Endothelial cell of umbilical vein (primary cell): Measurements from ENCODE around the gene ZNF280C. TPM values are rescaled to one million over a fixed set of nuclear protein-coding genes. Genes with fewer than 3 reads are reported as not detected.
A peak's percentile ranks its signal among the peaks of the same experiment; 100 is the strongest.

Experiments used
- BruUV-seq: library from RNA; stranded (reverse); fragments of 400-500 nt; replicated peaks from 2 replicates; lab custom pipeline; 2021; lab: Mats Ljungman, UMichigan
- CTCF ChIA-PET: fragments of 300-600, 350-600 bp; sonication (Branson Sonifier 250); formaldehyde crosslinking; loops from one replicate; lab custom pipeline; 2021; ENCODE audit warnings: antibody characterized with exemption, inconsistent platforms; lab: Charles Lee
- POLR2A ChIA-PET: fragments of 300-600, 350-600 bp; sonication (Branson Sonifier 250); formaldehyde crosslinking; loops from one replicate; lab custom pipeline; 2021; ENCODE audit warnings: antibody characterized with exemption, inconsistent platforms; lab: Charles Lee
- DNase-seq: peaks from one replicate; pipeline ENCODE4 v3.0.0-alpha.2; 2011; ENCODE audit warnings: low read depth, low spot score
- FAIRE-seq: peaks from 2 replicates; lab custom pipeline; 2011; peaks lifted over from hg19 to GRCh38; lab: Jason Lieb, UNC
- H2AFZ ChIP-seq: 2 replicates; pipeline ENCODE4 v1.6.0; 2012; ENCODE audit warnings: low read depth, low read length, control low read depth, inconsistent platforms
- H3K27ac ChIP-seq: 2 replicates; pipeline ENCODE4 v1.5.1; 2011; ENCODE audit warnings: low read depth, mild to moderate bottlenecking, control low read depth, low read length, moderate library complexity; ENCODE audit not compliant: insufficient read depth
- H3K27me3 ChIP-seq, 2 experiments: 2 replicates each; pipeline versions ENCODE4 v1.6.0 to v1.6.1; 2011; ENCODE audit warnings: low read length in 2 of 2, mixed read lengths in 1 of 2; ENCODE audit not compliant: control insufficient read depth in 2 of 2, insufficient read depth in 2 of 2
- H3K36me3 ChIP-seq, 2 experiments: 2 replicates in 1 of 2; 3 replicates in 1 of 2; pipeline ENCODE4 v1.5.1; 2011; ENCODE audit warnings: low read length in 2 of 2, mild to moderate bottlenecking in 1 of 2, moderate library complexity in 1 of 2; ENCODE audit not compliant: control insufficient read depth in 2 of 2, insufficient read depth in 2 of 2; ENCODE audit errors: extremely low read depth in 1 of 2
- H3K4me1 ChIP-seq: 3 replicates; pipeline ENCODE4 v1.5.1; 2011; ENCODE audit warnings: mild to moderate bottlenecking, low read length; ENCODE audit not compliant: control insufficient read depth, insufficient read depth; ENCODE audit errors: extremely low read depth
- H3K4me2 ChIP-seq: 2 replicates; pipeline ENCODE4 v1.6.1; 2011; ENCODE audit warnings: low read length, control low read depth, mixed read lengths; ENCODE audit not compliant: insufficient read depth
- H3K4me3 ChIP-seq, 3 experiments: fragments of 200-600 bp in 1 of 3; sonication (generic), shearing (Covaris generic) in 1 of 3; replicated peaks in 1 of 3; 2 replicates each; pipeline ENCODE4 v1.5.1; 2011 to 2016; ENCODE audit warnings: control low read depth in 3 of 3, low read length in 3 of 3, mild to moderate bottlenecking in 2 of 3, inconsistent platforms in 1 of 3, low read depth in 1 of 3, moderate library complexity in 1 of 3; ENCODE audit not compliant: insufficient read depth in 1 of 3
- H3K79me2 ChIP-seq: 2 replicates; pipeline ENCODE4 v1.6.0; 2012; ENCODE audit warnings: low read length, inconsistent platforms; ENCODE audit not compliant: control insufficient read depth, insufficient read depth
- H3K9ac ChIP-seq: replicated peaks from 2 replicates; pipeline ENCODE3; 2011; ENCODE audit warnings: low read length, control low read depth; ENCODE audit not compliant: insufficient read depth; ENCODE audit errors: extremely low read depth
- H3K9me1 ChIP-seq: replicated peaks from 3 replicates; pipeline ENCODE4 v1.6.0; 2011; ENCODE audit warnings: mild to moderate bottlenecking, low read length; ENCODE audit not compliant: control insufficient read depth, insufficient read depth; ENCODE audit errors: extremely low read depth
- H3K9me3 ChIP-seq: replicated peaks from 2 replicates; pipeline ENCODE4 v1.5.1; 2012; ENCODE audit warnings: low read length, inconsistent platforms; ENCODE audit not compliant: control insufficient read depth, insufficient read depth
- H4K20me1 ChIP-seq: replicated peaks from 2 replicates; pipeline ENCODE3; 2011; ENCODE audit warnings: mild to moderate bottlenecking, low read length; ENCODE audit not compliant: control insufficient read depth, insufficient read depth; ENCODE audit errors: extremely low read depth
- CTCF ChIP-seq, 2 donors: IDR thresholded peaks; 1 replicate in 1 of 2; 2 replicates in 1 of 2; pipeline ENCODE4 v1.5.1; 2011; ENCODE audit warnings: low read length in 2 of 2, mild to moderate bottlenecking in 2 of 2, moderate library complexity in 2 of 2, control low read depth in 1 of 2, inconsistent platforms in 1 of 2, low read depth in 1 of 2; ENCODE audit not compliant: insufficient read depth in 1 of 2; ENCODE audit errors: extremely low read depth in 1 of 2
- EZH2 ChIP-seq: IDR thresholded peaks from 2 replicates; pipeline ENCODE4 v1.6.1; 2012; ENCODE audit warnings: borderline replicate concordance, low read depth, mild to moderate bottlenecking, moderate library complexity, low read length, inconsistent platforms; ENCODE audit not compliant: severe bottlenecking
- FOS ChIP-seq: IDR thresholded peaks from 2 replicates; pipeline ENCODE4 v1.6.1; 2011; ENCODE audit warnings: mild to moderate bottlenecking, low read length, moderate library complexity, borderline replicate concordance; ENCODE audit not compliant: insufficient read depth
- GATA2 ChIP-seq: IDR thresholded peaks from 2 replicates; pipeline ENCODE4 v1.7.0; 2011; ENCODE audit warnings: low read depth, mild to moderate bottlenecking, moderate library complexity, mixed read lengths, low read length; ENCODE audit not compliant: insufficient read length, insufficient read depth
- JUN ChIP-seq: IDR thresholded peaks from 2 replicates; pipeline ENCODE4 v1.6.1; 2011; ENCODE audit warnings: borderline replicate concordance, low read depth; ENCODE audit not compliant: insufficient read length, insufficient read depth
- MAX ChIP-seq: IDR thresholded peaks from 2 replicates; pipeline ENCODE4 v1.6.1; 2011; ENCODE audit not compliant: insufficient read depth, insufficient read length
- MYC ChIP-seq: IDR thresholded peaks from one replicate; pipeline ENCODE4 v1.6.1; 2011; ENCODE audit warnings: mild to moderate bottlenecking, low read depth, low read length
- POLR2A ChIP-seq: IDR thresholded peaks from 2 replicates; pipeline ENCODE4 v1.6.1; 2012; ENCODE audit warnings: low read depth, mild to moderate bottlenecking, control low read depth, low read length
- POLR2AphosphoS5 ChIP-seq: IDR thresholded peaks from 2 replicates; pipeline ENCODE4 v1.6.1; 2012; ENCODE audit warnings: low read depth, mild to moderate bottlenecking, control low read depth, low read length, moderate library complexity; ENCODE audit not compliant: insufficient read depth
- dilution Hi-C: fragments of 300-500 bp; cut with MboI; formaldehyde crosslinking; loops from one replicate; pipeline ENCODE4 v1.15.0; 2019; ENCODE audit warnings: low sequenced_read_pairs; ENCODE audit not compliant: extremely low pct_ligation_motif_present
- intact Hi-C: fragments of 100-400 bp; cut with micrococcal nuclease; formaldehyde crosslinking; loops from one replicate; pipeline ENCODE4 v1.10.0; 2022
- polyA plus RNA-seq, 4 experiments: library from polyadenylated mRNA; depleted of rRNA in 3 of 4; stranded (reverse) in 3 of 4; unstranded in 1 of 4; fragments of >200 nt; gene quantifications; 2 replicates each; pipeline versions ENCODE4 v1.2.1 to v1.2.3, GENCODE V29; 2011 to 2012; ENCODE audit warnings: missing spikeins in 1 of 4
- total RNA-seq: library from RNA; stranded (reverse); gene quantifications from 2 replicates; pipeline ENCODE4 v1.2.3, GENCODE V29; 2021

The ZNF280C gene
- total and polyA plus RNA-seq, 2 donors (not counting 3 experiments of a cell fraction or from before 2014, with no cell fraction given) = 3.2 to 7.7 TPM

- no TSS peak for BruUV-seq
- intact Hi-C loops (loop anchor here (2.0 kb wide), 1 partner anchor 71 kb away; the partner anchor contains the start of gene SLC25A14), dilution Hi-C loops (no loop called here)
- no peak for DNase-seq
- no peaks in the 10 kb centered on the region for H3K27me3 ChIP-seq
- H2AFZ ChIP-seq = peak overlapping the region; percentile 1
- POLR2A ChIA-PET = interaction anchor here (0.6 kb wide), 1 partner anchor 25 kb away, joined by 3 read pairs; no protein-coding TSS in a partner anchor
- H3K9me3 ChIP-seq = no peaks in the 10 kb centered on the region
- H3K79me2 ChIP-seq = peaks cover 26% of the 10 kb centered on the region
- peak overlapping the region; percentile 72 for H3K9ac ChIP-seq
- H3K4me3 ChIP-seq = peak overlapping the region; percentile 63 to 92 (median 74)
- H4K20me1 ChIP-seq = no peaks in the 10 kb centered on the region
- H3K4me2 ChIP-seq = peak overlapping the region; percentile 97
- no peaks in the 10 kb centered on the region for H3K36me3 ChIP-seq
- TF ChIP-seq POLR2A (no peak), GATA2 (no peak), POLR2AphosphoS5 (no peak), EZH2 (no peak), MYC (no peak), MAX (no peak), JUN (no peak), FOS (no peak), CTCF (IDR thresholded peaks at IDR 0.05; ENCODE audit: extremely low read depth in 1 of 2, insufficient read depth in 1 of 2, low read depth in 1 of 2, low read length in 2 of 2) (no peak)
- no peaks in the 10 kb centered on the region for H3K9me1 ChIP-seq
- peak overlapping the region; percentile 38 for H3K27ac ChIP-seq
- CTCF ChIA-PET = interaction anchor here (0.6 to 1.0 kb wide), 2 partner anchors 15 to 342 kb away, joined by 3 read pairs; no protein-coding TSS in a partner anchor
- H3K4me1 ChIP-seq = peaks cover 6% of the 10 kb centered on the region
- peak; percentile 44 for FAIRE-seq
Measured at GRCh38 chrX:130267956-130268448, 697 bp downstream of the ZNF280C start.
